ENCODE measurements around the gene SUCO. TPM values are rescaled to one million over a fixed set of nuclear protein-coding genes. Genes with fewer than 3 reads are reported as not detected.

SUCO gene
- total and polyA plus RNA-seq, 2 of the 8 experiments (the other 6 are each of a cell fraction or from before 2014, with no cell fraction given): 8.3 to 35.8 TPM

DNA sequence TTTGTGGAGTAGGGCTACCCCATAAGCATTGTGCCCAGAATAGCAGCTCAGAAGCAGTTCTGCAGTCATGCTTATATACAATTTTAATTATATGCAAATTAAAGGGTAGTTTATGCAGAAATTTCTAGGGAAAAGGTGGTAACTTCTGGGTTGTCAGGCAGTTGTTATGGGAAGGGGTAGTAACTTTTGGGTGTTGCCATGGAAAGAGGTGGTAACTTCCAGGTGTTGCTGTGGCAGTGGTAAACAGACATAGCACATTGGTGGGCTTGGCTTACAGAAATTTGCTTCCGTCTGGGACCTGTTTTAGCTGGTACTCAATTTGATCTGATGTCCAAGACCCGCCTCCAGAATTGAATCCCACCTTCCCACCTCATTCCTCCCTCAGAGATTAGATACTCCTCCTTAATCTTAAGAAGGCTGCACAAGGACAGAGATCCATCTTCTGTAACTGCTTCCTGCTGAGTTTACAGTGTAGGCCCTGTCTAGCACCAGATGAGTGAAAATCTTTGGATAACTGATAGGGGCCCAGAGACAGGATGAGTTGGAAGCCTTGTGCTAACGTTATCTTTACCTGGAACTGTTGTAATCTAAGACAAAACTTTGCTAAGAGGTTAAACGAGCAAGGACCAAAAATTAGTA, 26.7 kb downstream of the SUCO start:
- FAIRE-seq: no peak
- Histone ChIP-seq H4K8ac (ENCODE audit: extremely low read depth, insufficient read depth, low read length) (no peak overlapping the region), H2BK15ac (ENCODE audit: low read length) (no peak overlapping the region), H4K20me1 (replicated peaks in 1 of 2; ENCODE audit: control insufficient read depth in 1 of 2, insufficient read depth in 2 of 2, low read length in 2 of 2) (peaks cover 0 to 4% of the 10 kb centered on the region in 2 experiments), H3K27ac (ENCODE audit: low read depth, low read length) (no peak overlapping the region), H3K56ac (replicated peaks; ENCODE audit: insufficient read length, low read depth, low read length) (no peak overlapping the region), H2BK120ac (replicated peaks; ENCODE audit: low read depth, low read length) (no peak overlapping the region), H3K36me3 (ENCODE audit: control insufficient read depth in 2 of 4, insufficient read depth in 4 of 4, low read length in 3 of 4) (peaks cover 0 to 42% (median 24%) of the 10 kb centered on the region in 4 experiments; a peak in 5 of 8 replicates), H3K18ac (ENCODE audit: extremely low read depth, low read length) (no peak overlapping the region), H3K27me3 (replicated peaks in 1 of 4; ENCODE audit: control insufficient read depth in 3 of 4, extremely low read depth in 1 of 4, insufficient read depth in 3 of 4, low read length in 3 of 4) (no peaks in the 10 kb centered on the region), H3K9ac (replicated peaks in 1 of 4; ENCODE audit: extremely low read depth in 1 of 4, low read depth in 3 of 4, low read length in 3 of 4) (no peak overlapping the region), H2AK5ac (ENCODE audit: low read depth, low read length) (no peak overlapping the region), H4K91ac (replicated peaks; ENCODE audit: insufficient read length, low read length) (no peak overlapping the region), H3K79me2 (ENCODE audit: control insufficient read depth in 1 of 2, insufficient read depth in 2 of 2, low read length in 2 of 2) (peaks cover 0 to 14% of the 10 kb centered on the region in 2 experiments; a peak in 2 of 4 replicates), H3K79me1 (ENCODE audit: low read depth, low read length) (no peaks in the 10 kb centered on the region; the same call in 1 of the 2 replicates), H3K14ac (ENCODE audit: insufficient read length) (no peak overlapping the region), H3K23me2 (ENCODE audit: low read depth, low read length) (no peaks in the 10 kb centered on the region), H2BK12ac (ENCODE audit: low read depth, low read length) (no peak overlapping the region), H4K5ac (ENCODE audit: insufficient read length, low read depth, low read length) (no peak overlapping the region), H3K4me3 (ENCODE audit: extremely low read depth in 1 of 4, insufficient read depth in 2 of 4, low read depth in 3 of 4, low read length in 4 of 4) (no peak overlapping the region), H3K4me1 (replicated peaks in 1 of 4; ENCODE audit: control insufficient read depth in 3 of 4, insufficient read depth in 4 of 4, low read length in 3 of 4) (no peaks in the 10 kb centered on the region), H3K9me3 (ENCODE audit: insufficient read depth in 2 of 2, low read depth in 1 of 2, low read length in 1 of 2) (peaks cover 0 to 2% of the 10 kb centered on the region in 2 experiments; a peak in 1 of 4 replicates), H2AFZ (ENCODE audit: low read length) (no peak overlapping the region), H3K4me2 (ENCODE audit: insufficient read depth in 1 of 2, low read depth in 2 of 2, low read length in 2 of 2) (no peak overlapping the region), H2BK5ac (ENCODE audit: low read depth, low read length) (no peak overlapping the region), H2BK20ac (ENCODE audit: low read length) (no peak overlapping the region), H3K23ac (ENCODE audit: insufficient read length) (no peak overlapping the region), H3K4ac (replicated peaks; ENCODE audit: insufficient read length, low read depth, low read length) (no peak overlapping the region)
- POLR2A ChIA-PET (ENCODE audit: partially characterized antibody): interaction anchor here (1.1 kb wide), 1 partner anchor 14 kb away, joined by 3 read pairs; no protein-coding TSS in a partner anchor
- CTCF ChIA-PET (ENCODE audit: partially characterized antibody): interaction anchor here (0.6 to 0.8 kb wide), 2 partner anchors 26 to 1890 kb away, joined by 3 to 4 read pairs; no protein-coding TSS in a partner anchor
- 92% methylated on average over 4 of the region's 4 CpGs; no CpG with 5 or more reads in 1 of the 2 experiments for WGBS, 2 experiments (ENCODE audit: extremely low coverage in 1 of 2, insufficient coverage in 1 of 2, insufficient read length in 1 of 2, insufficient replicate concordance in 2 of 2, low coverage in 1 of 2, low lambda C conversion rate in 2 of 2, missing lambda C conversion rate in 1 of 2)
- DNase-seq (ENCODE audit: low read depth in 1 of 2, low spot score in 2 of 2): no peak
- TF ChIP-seq SP2 (IDR thresholded peaks at IDR 0.05; ENCODE audit: low read length): no peak
